NCI-H146 treated with DMSO at 0.1 percent for 48 hours (cell line): ENCODE results near the gene MCF2L.

Source experiments
- DNase-seq: peaks from one replicate; lab custom pipeline; 2025; ENCODE audit not compliant: unreplicated experiment; lab: John Stamatoyannopoulos, UW

MCF2L gene

DNA sequence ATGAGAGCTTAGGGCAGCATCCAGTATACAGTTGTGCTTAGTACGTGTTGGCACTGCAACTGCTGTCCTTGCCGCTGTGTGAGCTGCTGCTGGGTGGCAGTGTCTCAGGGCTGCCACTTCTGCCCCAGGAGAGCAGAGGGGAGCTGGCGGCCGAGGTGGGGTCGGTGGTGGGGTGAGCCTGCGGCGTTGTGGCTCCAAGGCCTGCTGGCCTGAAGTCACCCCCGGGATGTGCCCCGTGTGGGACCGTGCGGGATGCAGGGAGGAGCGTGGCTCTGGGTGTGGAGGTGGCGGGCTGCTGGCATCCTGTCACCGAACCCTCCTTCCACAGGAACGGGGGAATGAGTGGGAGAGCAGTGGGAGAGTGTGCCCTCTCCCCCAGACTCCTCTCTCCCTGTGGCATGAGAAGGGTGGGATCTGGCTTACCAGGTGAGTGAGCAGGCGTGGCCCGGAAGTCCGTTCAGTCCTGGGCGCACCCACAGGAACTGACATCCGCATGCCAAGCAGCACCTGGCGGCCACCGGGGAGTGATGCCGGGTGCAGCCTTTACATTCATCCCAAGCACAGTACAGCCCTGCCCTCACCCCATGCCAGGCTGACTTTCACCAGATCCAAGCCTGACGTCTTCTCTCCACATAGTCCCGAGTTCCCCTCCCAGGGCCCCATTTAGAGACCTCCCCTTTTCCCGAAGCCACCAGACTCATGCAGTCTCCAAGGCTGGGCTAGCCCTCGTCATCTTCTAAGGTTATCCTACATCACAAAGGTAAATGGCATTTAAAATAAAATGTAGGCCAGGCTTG is 26.6 kb downstream of the MCF2L start:
- DNase-seq = no peak

GRCh38 chr13:112996671-112997091 is 27.7 kb downstream of the MCF2L start:
- DNase-seq = no peak

DNA sequence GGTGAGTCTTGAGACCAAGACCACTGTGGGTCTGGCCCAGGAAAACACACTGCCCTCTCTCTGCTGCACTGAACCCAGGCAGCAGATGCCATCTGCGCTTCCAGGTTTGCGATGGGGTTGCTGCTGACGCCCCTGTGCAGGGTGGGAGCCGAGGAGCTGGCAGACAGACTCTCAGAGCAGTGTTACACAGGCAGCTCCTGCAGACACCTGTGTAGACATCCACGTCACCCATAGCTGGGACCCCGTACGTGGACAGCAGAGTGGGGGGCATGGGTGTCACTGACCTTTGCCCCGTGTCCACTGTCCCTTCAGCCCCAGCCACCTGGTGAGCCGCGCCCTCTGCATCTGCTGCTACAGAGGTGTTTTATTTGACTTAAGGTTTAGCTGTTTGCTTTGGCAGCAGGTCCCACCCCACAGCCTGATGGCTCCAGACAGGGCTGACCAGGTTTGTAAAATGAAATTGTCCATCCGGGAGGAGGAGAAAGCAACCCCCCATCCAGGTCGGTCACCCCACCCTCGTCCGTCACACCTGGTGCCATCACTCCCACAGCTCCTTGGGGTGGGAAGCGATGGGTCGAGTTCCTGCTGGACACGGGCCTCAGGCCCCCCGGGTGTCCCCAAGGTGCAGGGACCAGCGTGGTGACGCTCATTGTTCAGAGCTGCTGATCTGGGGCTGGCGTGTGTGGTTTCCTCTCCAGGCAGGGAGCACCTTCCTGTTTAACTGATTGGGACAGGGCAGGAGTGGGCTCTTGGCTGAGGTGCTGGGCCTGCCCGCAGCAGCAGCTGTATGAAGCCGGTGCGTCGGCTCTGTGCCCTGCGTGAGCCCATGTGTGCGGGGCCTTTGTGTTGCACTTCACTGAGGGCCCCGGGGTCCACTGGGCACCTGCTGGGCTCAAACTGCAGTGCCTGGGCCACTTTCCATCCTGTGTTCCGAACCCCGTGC is 28.4 kb downstream of the MCF2L start:
- peak; percentile 19 for DNase-seq

- DNase-seq = no peak
These were observed 29.7 kb downstream of the MCF2L start for GRCh38 chr13:112998521-112999280.

DNA sequence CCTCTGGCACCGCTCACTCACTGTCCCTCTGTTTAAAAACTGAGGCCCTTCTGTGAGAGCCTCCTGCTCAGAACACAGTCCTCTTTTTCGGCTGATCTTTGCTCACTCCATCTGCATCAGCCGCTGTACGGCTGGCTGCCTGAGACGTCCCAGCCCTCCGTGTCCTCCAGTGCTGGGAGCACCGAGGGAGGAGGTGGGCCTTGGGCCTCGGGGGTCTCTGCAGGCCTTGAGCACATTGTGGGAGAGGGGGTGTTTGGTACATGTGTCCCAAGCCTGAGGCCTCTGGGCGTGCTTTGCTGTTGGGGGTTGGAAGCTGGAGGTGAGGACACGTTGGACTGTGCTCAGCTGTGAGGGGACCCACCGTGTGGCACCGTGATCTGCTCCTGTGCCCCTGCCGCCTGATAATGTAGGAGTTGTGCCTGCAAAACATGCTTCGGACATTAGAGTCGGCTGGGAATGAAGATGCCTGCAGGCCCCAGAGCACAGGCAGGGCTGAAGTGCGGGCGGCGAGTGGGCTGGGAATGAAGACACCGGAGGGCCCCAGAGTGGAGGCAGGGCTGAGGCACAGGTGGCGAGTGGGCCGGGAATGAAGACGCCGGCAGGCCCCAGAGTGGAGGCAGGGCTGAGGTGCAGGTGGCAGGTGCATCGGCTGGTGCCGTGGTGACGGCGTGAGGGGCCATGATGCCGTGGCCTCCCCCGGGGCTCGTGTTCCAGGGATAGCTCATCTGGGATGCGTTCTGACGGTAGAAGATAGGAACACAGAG is 30.6 kb downstream of the MCF2L start:
- no peak for DNase-seq

- no peak for DNase-seq
These were observed 31.6 kb downstream of the MCF2L start for GRCh38 chr13:113000575-113000974.

DNA sequence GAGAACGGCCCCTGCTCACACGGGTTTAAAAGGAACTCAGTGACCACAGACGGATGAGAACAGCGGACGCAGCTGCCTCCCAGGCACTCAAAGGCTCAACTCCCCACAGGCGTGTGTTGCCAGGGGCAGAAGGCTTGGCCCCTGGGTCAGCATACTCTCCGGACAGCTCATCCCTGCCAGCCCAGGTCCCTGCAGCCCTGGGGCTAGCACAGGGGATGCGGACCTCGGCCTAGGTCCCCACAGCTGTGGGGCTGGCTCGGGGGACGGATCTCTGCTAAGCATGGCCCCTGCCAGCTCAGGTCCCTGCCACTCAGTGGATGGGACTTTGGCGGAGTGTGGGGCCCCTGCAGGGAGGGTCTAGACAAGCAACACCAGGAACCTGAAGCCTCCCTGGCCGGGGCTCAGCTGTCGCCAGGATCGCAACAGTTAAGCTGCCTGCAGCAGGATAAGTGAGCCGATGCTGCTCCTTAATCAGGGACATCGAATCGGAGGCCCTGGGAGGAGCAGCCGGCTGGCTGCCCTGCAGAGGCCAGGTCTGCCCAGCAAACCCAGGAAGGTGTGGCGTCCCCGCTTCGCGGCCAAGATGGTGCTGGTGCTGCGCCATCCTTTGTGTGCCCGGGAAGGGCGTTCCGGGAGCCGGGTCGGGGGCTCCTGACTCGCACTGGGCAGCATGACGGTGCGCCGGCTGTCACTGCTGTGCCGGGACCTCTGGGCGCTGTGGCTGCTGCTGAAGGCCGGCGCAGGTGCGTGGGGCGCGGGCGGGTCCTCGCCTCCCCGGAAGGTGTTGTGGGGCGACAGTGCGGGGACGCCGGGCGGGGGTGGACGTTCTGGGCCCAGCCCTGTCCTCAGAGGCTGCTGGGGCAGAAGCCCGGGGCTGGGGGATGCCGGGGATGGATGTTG is 32.5 kb downstream of the MCF2L start:
- DNase-seq = peak; percentile 66

- peak; percentile 87 for DNase-seq
These were observed 33.3 kb downstream of the MCF2L start for GRCh38 chr13:113002206-113002912.

- no peak for DNase-seq
These were observed 33.9 kb downstream of the MCF2L start for GRCh38 chr13:113002913-113003290.

GRCh38 chr13:113004126-113004525 is 35.1 kb downstream of the MCF2L start:
- DNase-seq = no peak

DNA sequence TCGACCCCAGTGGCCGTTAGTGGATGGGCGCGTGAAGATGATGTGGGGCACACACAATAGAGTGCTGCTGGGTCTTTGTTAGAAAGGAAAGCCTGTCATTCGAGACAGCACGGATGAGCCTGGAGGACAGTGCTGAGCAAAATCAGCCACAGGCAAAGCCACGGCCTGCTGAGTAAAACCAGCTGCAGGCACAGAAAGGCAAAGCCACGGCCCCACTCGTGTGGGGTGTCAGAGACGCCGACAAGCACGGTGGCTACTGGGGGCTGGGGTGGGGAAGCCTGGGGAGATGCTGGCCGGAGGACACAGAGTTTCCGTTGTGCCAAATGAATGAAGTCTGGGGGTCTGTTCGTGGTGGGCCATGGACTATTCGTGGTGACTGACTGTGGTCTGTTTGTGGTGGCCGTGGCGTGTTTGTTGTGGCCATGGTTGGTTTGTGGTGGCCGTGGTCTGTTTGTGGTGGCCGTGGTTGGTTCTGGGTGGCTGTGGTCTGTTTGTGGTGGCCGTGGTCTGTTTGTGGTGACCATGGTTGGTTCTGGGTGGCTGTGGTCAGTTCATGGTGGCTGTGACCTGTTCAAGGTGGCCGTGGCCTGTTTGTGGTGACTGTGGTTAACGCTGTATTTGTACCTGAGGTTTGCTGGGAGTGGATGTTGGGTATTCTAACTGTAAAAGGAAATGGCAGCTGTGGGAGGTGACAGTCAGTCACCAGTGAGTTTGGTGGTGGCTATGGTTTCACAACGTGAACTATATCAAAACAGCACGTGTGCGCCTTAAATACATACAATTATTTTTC is 36.3 kb downstream of the MCF2L start:
- DNase-seq = no peak

DNA sequence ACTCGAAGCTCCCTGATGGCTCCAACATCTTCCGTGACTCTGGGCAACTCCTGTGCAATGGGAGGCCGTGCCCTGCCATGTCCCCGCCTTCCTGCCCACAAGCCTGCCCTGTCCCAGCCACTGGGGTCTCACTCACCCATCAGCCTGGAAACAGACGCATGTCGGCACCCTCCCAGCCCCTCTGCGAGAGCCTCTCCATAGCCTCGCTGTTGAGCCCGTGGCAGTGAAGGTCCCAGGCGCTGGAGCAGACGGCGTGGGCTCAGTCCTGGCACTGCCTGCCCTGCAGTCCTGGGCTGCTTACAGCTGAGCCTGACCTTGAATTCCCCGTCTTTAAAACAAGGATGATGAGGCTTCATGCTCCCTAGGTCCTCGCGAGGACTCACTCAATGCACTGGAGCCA is 37.0 kb downstream of the MCF2L start:
- no peak for DNase-seq

- no peak for DNase-seq
These were observed 37.6 kb downstream of the MCF2L start for GRCh38 chr13:113006660-113007059.

GRCh38 chr13:113008851-113009250 is 39.8 kb downstream of the MCF2L start:
- no peak for DNase-seq

GRCh38 chr13:113009743-113010509 is 40.9 kb downstream of the MCF2L start:
- DNase-seq = peak; percentile 43

DNA sequence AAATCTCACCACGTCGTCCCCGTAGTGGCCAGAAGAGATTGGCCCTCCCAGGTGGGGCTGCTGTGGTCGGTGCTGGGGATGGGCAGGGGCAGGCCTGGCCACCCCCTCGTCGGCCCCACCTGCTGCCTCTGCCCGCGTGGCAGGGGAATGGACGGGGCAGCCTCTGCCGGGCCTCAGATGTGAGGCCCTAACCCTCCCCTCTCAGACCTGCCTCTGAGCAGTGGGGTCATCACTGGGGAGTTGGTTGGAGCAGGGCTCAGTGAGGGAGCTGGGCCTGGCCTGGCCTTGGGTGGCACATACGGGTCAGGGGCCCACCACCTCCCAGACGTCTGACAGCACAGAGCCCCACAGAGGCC is 41.5 kb downstream of the MCF2L start:
- DNase-seq = no peak

GRCh38 chr13:113013303-113013702 is 44.3 kb downstream of the MCF2L start:
- no peak for DNase-seq
